T-helper 1 cell treated with Interleukin-12 subunit alpha and Interleukin-12 subunit beta and Interleukin-4 antibody, amounts not matched to agents 30 ng/mL and 1 ng/mL, for 36 hours (primary cell): Measurements from ENCODE around the gene LGR6. TPM values are rescaled to one million over a fixed set of nuclear protein-coding genes. Genes with fewer than 3 reads are reported as not detected.
"Not testable (repeated sequence)": the region's sequence is repeated elsewhere in the genome, so short reads cannot be mapped to it uniquely, and the experiment has no call there.

Experiments
- intact Hi-C: fragments of 100-400 bp; cut with micrococcal nuclease; formaldehyde crosslinking; loops from one replicate; pipeline ENCODE4 v1.15.1; 2024
- total RNA-seq: library from RNA; stranded (reverse); gene quantifications from 2 replicates; pipeline ENCODE4 v1.2.3, GENCODE V29; 2022

The LGR6 gene
- total RNA-seq, 1 donor from 2014 or later = not detected

- intact Hi-C loops = loop anchor here (5.0 kb wide), 1 partner anchor 63 kb away; no protein-coding TSS in a partner anchor
Observed at GRCh38 chr1:202234331-202235002, 40.9 kb downstream of the LGR6 start.

GRCh38 chr1:202235003-202235660 is 41.5 kb downstream of the LGR6 start:
- intact Hi-C loops = loop anchor here (5.0 kb wide), 1 partner anchor 62 kb away; no protein-coding TSS in a partner anchor

- intact Hi-C loops = loop anchor here (1.0 to 5.0 kb wide), 2 partner anchors 61 to 79 kb away; no protein-coding TSS in a partner anchor
Observed at GRCh38 chr1:202235856-202236837, 42.5 kb downstream of the LGR6 start.

GRCh38 chr1:202237052-202237451 is 43.5 kb downstream of the LGR6 start:
- intact Hi-C loops = loop anchor here (5.0 kb wide), 1 partner anchor 60 kb away; no protein-coding TSS in a partner anchor

GRCh38 chr1:202238914-202239313 is 45.3 kb downstream of the LGR6 start:
- intact Hi-C loops = loop anchor here (5.0 kb wide), 1 partner anchor 58 kb away; no protein-coding TSS in a partner anchor

- intact Hi-C loops = not testable (repeated sequence)
Observed at GRCh38 chr1:202240226-202240625, 46.6 kb downstream of the LGR6 start.

- intact Hi-C loops = no loop called here
Observed at GRCh38 chr1:202240956-202241355, 47.4 kb downstream of the LGR6 start.

GRCh38 chr1:202241376-202242079 is 47.9 kb downstream of the LGR6 start:
- intact Hi-C loops = no loop called here

GRCh38 chr1:202242080-202242419 is 48.5 kb downstream of the LGR6 start:
- intact Hi-C loops = no loop called here

GRCh38 chr1:202243006-202243405 is 49.4 kb downstream of the LGR6 start:
- intact Hi-C loops = no loop called here

GRCh38 chr1:202244841-202245261 is 51.3 kb downstream of the LGR6 start:
- intact Hi-C loops = no loop called here

- intact Hi-C loops = no loop called here
Observed at GRCh38 chr1:202245391-202245790, 51.8 kb downstream of the LGR6 start.

- intact Hi-C loops = no loop called here
Observed at GRCh38 chr1:202247104-202247503, 53.5 kb downstream of the LGR6 start.

GRCh38 chr1:202247837-202248795 is 54.5 kb downstream of the LGR6 start:
- intact Hi-C loops = no loop called here

GRCh38 chr1:202248861-202249260 is 55.3 kb downstream of the LGR6 start:
- intact Hi-C loops = no loop called here

GRCh38 chr1:202249436-202249835 is 55.8 kb downstream of the LGR6 start:
- intact Hi-C loops = no loop called here

GRCh38 chr1:202249846-202250245 is 56.2 kb downstream of the LGR6 start:
- intact Hi-C loops = no loop called here

GRCh38 chr1:202250982-202251381 is 57.4 kb downstream of the LGR6 start:
- intact Hi-C loops = no loop called here

- intact Hi-C loops = no loop called here
Observed at GRCh38 chr1:202251424-202252256, 58.0 kb downstream of the LGR6 start.
